ENCODE results near the gene IL6. TPM values are rescaled to one million over a fixed set of nuclear protein-coding genes. Genes with fewer than 3 reads are reported as not detected.
"Not testable (repeated sequence)": the region's sequence is repeated elsewhere in the genome, so short reads cannot be mapped to it uniquely, and the experiment has no call there.

The IL6 gene
- total RNA-seq, 6 experiments from 2014 or later, result 0.80 to 1.9 TPM; not detected in 4

GRCh38 chr7:22765609-22766008 lies 38.6 kb downstream of the IL6 start:
- no peaks in the 10 kb centered on the region for H3K4me1 ChIP-seq
- H3K4me3 ChIP-seq, result no peak overlapping the region
- no peaks in the 10 kb centered on the region for H3K27me3 ChIP-seq
- ATAC-seq (no peak), DNase-seq (no peak)
- H3K36me3 ChIP-seq, result no peaks in the 10 kb centered on the region
- no peak for TF ChIP-seq CTCF (IDR thresholded peaks at IDR 0.05)
- no peak for TF ChIP-seq POLR2A (IDR thresholded peaks at IDR 0.05)
- no peak overlapping the region for H3K27ac ChIP-seq
- WGBS (ENCODE audit: insufficient coverage, low coverage, low lambda C conversion rate, missing lambda C conversion rate), result 46% methylated on average over 4 of the region's 4 CpGs
- intact Hi-C loops (cut with DNase I), result no loop called here
- no peaks in the 10 kb centered on the region for H3K9me3 ChIP-seq

- Histone ChIP-seq H3K27ac (no peak overlapping the region), H3K27me3 (no peaks in the 10 kb centered on the region), H3K4me1 (no peaks in the 10 kb centered on the region), H3K36me3 (no peaks in the 10 kb centered on the region), H3K9me3 (no peaks in the 10 kb centered on the region), H3K4me3 (no peak overlapping the region)
- ATAC-seq, result no peak
- DNase-seq, result no peak
- intact Hi-C loops (cut with DNase I), result no loop called here
- no peak for TF ChIP-seq POLR2A (IDR thresholded peaks at IDR 0.05)
- TF ChIP-seq CTCF (IDR thresholded peaks at IDR 0.05), result no peak
- 82% methylated on average over 1 of the region's 1 CpG for WGBS (ENCODE audit: insufficient coverage, low coverage, low lambda C conversion rate, missing lambda C conversion rate)
Observed at GRCh38 chr7:22771194-22771871, 44.3 kb downstream of the IL6 start.

- DNase-seq, result no peak
- Histone ChIP-seq H3K27me3 (no peaks in the 10 kb centered on the region), H3K9me3 (no peaks in the 10 kb centered on the region), H3K4me3 (no peak overlapping the region), H3K36me3 (no peaks in the 10 kb centered on the region), H3K27ac (no peak overlapping the region), H3K4me1 (no peaks in the 10 kb centered on the region)
- TF ChIP-seq CTCF (IDR thresholded peaks at IDR 0.05) (no peak), POLR2A (IDR thresholded peaks at IDR 0.05) (no peak)
- ATAC-seq, result no peak
- 49% methylated on average over 4 of the region's 4 CpGs for WGBS (ENCODE audit: insufficient coverage, low coverage, low lambda C conversion rate, missing lambda C conversion rate)
- intact Hi-C loops (cut with DNase I), result no loop called here
Observed at GRCh38 chr7:22771872-22772228, 44.9 kb downstream of the IL6 start.

- WGBS (ENCODE audit: insufficient coverage, low coverage, low lambda C conversion rate, missing lambda C conversion rate), result 44% methylated on average over 4 of the region's 4 CpGs
- H3K4me3 ChIP-seq, result no peak overlapping the region
- ATAC-seq (no peak), DNase-seq (no peak)
- H3K27me3 ChIP-seq, result no peaks in the 10 kb centered on the region
- H3K27ac ChIP-seq, result no peak overlapping the region
- H3K36me3 ChIP-seq, result no peaks in the 10 kb centered on the region
- no peak for TF ChIP-seq CTCF (IDR thresholded peaks at IDR 0.05)
- no peak for TF ChIP-seq POLR2A (IDR thresholded peaks at IDR 0.05)
- intact Hi-C loops (cut with DNase I), result no loop called here
- H3K9me3 ChIP-seq, result no peaks in the 10 kb centered on the region
- H3K4me1 ChIP-seq, result no peaks in the 10 kb centered on the region
Observed at GRCh38 chr7:22772885-22773284, 45.9 kb downstream of the IL6 start.

- H3K27ac ChIP-seq, result no peak overlapping the region
- 72% methylated on average over 4 of the region's 4 CpGs for WGBS (ENCODE audit: insufficient coverage, low coverage, low lambda C conversion rate, missing lambda C conversion rate)
- H3K4me3 ChIP-seq, result no peak overlapping the region
- H3K36me3 ChIP-seq, result no peaks in the 10 kb centered on the region
- TF ChIP-seq POLR2A (IDR thresholded peaks at IDR 0.05) (no peak), CTCF (IDR thresholded peaks at IDR 0.05) (no peak)
- DNase-seq, result no peak
- no peaks in the 10 kb centered on the region for H3K4me1 ChIP-seq
- no peaks in the 10 kb centered on the region for H3K9me3 ChIP-seq
- no peaks in the 10 kb centered on the region for H3K27me3 ChIP-seq
- ATAC-seq, result no peak
- intact Hi-C loops (cut with DNase I), result no loop called here
Observed at GRCh38 chr7:22776964-22777363, 50.0 kb downstream of the IL6 start.

- not testable (repeated sequence) for H3K27me3 ChIP-seq, H3K9me3 ChIP-seq, H3K4me1 ChIP-seq, ATAC-seq, DNase-seq, H3K36me3 ChIP-seq, H3K27ac ChIP-seq, H3K4me3 ChIP-seq
- WGBS (ENCODE audit: insufficient coverage, low coverage, low lambda C conversion rate, missing lambda C conversion rate), result 57% methylated on average over 4 of the region's 4 CpGs
- intact Hi-C loops (cut with DNase I), result loop anchor here in 1 of 2 donors (10.0 kb wide), 1 partner anchor 225 kb away; no protein-coding TSS in a partner anchor
Observed at GRCh38 chr7:22779730-22780323, 52.8 kb downstream of the IL6 start.

Data from right lobe of liver (tissue), 6 donors.